ENCODE data around the gene PRRX2. TPM values are rescaled to one million over a fixed set of nuclear protein-coding genes. Genes with fewer than 3 reads are reported as not detected.

The PRRX2 gene
- total and polyA plus RNA-seq, 9 of the 15 experiments (the other 6 are each of a cell fraction or from before 2014, with no cell fraction given), result 0.21 TPM; not detected in 8

GRCh38 chr9:129624947-129625346, 40.5 kb upstream of the PRRX2 start (continued):
- peak; percentile 78 for TF ChIP-seq CTBP1 (IDR thresholded peaks at IDR 0.05; ENCODE audit: borderline replicate concordance)
- no peak for TF ChIP-seq NCOA6 (IDR thresholded peaks at IDR 0.05)
- TF ChIP-seq HEY1 (CRISPR knock-in tag; IDR thresholded peaks at IDR 0.05; ENCODE audit: borderline replicate concordance), result no peak
- no peak for TF ChIP-seq SNIP1 (IDR thresholded peaks at IDR 0.05; ENCODE audit: low read depth)
- TF ChIP-seq ZNF395 (CRISPR knock-in tag; IDR thresholded peaks at IDR 0.05), result no peak
- no peak for TF ChIP-seq HNRNPL (IDR thresholded peaks at IDR 0.05; ENCODE audit: low read depth, low read length)
- no peak for TF ChIP-seq MYNN (IDR thresholded peaks at IDR 0.05)
- no peak for TF ChIP-seq MYNN (CRISPR knock-in tag; IDR thresholded peaks at IDR 0.05)
- no peak for TF ChIP-seq ZFP36 (IDR thresholded peaks at IDR 0.05; ENCODE audit: low read depth, low read length, partially characterized antibody)
- peak; percentile 71 for TF ChIP-seq ZEB2 (IDR thresholded peaks at IDR 0.05)
- TF ChIP-seq UBTF (IDR thresholded peaks at IDR 0.05; ENCODE audit: borderline replicate concordance in 1 of 2, low read depth in 2 of 2, low read length in 2 of 2), result 0 out of 4 replicates have a peak, but pooled peaks of 1 of the 2 experiments have one; percentile 6
- peak; percentile 21 for TF ChIP-seq NEUROD1 (IDR thresholded peaks at IDR 0.05; ENCODE audit: borderline replicate concordance, low read depth, low read length, partially characterized antibody)
- 0 out of 2 replicates have a peak, but pooled peaks have one; percentile 17 for TF ChIP-seq HMBOX1 (IDR thresholded peaks at IDR 0.05)
- no peak for TF ChIP-seq BRF2 (IDR thresholded peaks at IDR 0.05; ENCODE audit: borderline replicate concordance, insufficient read depth, insufficient read length)
- TF ChIP-seq ETV1 (tag; conservative IDR thresholded peaks at IDR 0.05; ENCODE audit: low read depth), result no peak
- no peak for TF ChIP-seq E2F4 (CRISPR knock-in tag; IDR thresholded peaks at IDR 0.05; ENCODE audit: low read depth)
- peak; percentile 82 for TF ChIP-seq CREM (IDR thresholded peaks at IDR 0.05; ENCODE audit: low read depth)
- TF ChIP-seq ZBTB2 (IDR thresholded peaks at IDR 0.05), result no peak
- peak; percentile 70 for TF ChIP-seq MEIS2 (IDR thresholded peaks at IDR 0.05; ENCODE audit: partially characterized antibody)
- peak; percentile 62; the same call in 1 of the 2 replicates for TF ChIP-seq CEBPG (CRISPR knock-in tag; IDR thresholded peaks at IDR 0.05)
- peak; percentile 75 to 83 for TF ChIP-seq CEBPG (tag; conservative IDR thresholded peaks at IDR 0.05 in 1 of 2, IDR thresholded peaks at IDR 0.05 in 1 of 2)

Data from K562 (cell line).